ENCODE data around the gene CPN1. TPM values are rescaled to one million over a fixed set of nuclear protein-coding genes. Genes with fewer than 3 reads are reported as not detected.
"Not testable (repeated sequence)": the region's sequence is repeated elsewhere in the genome, so short reads cannot be mapped to it uniquely, and the experiment has no call there.

Gene CPN1
- total RNA-seq: not detected
- not detected for polyA plus RNA-seq
- long read RNA-seq, donor 1: 0 reads
- long read RNA-seq, donor 2: 0 reads

- Histone ChIP-seq H3K4me3 (ENCODE audit: low read length in 2 of 2) (no peak within 1 kb of the TSS), H3K4me1 (ENCODE audit: control insufficient read depth in 1 of 2, insufficient read depth in 2 of 2, low read length in 2 of 2) (no peaks in the 10 kb centered on the region), H3K9me3 (ENCODE audit: control insufficient read depth, low read length) (no peaks in the 10 kb centered on the region), H3K27ac (ENCODE audit: low read depth in 1 of 2, low read length in 2 of 2) (no peak within 1 kb of the TSS), H3K36me3 (ENCODE audit: control insufficient read depth in 1 of 2, insufficient read depth in 2 of 2, low read length in 1 of 2) (no peaks in the 10 kb centered on the region), H3K27me3 (ENCODE audit: control insufficient read depth in 1 of 2, insufficient read depth in 2 of 2, low read length in 1 of 2) (no peaks in the 10 kb centered on the region)
- no peak for DNase-seq
- intact Hi-C loops (cut with DNase I): no loop called here
- 87 to 90% methylated on average over 24 of the region's 24 CpGs for WGBS, 2 donors
- no peak for ATAC-seq (ENCODE audit: low FRiP score)
These were observed at the start of gene CPN1 for GRCh38 chr10:100081075-100082001. Gene CPN1 (minus strand): TSS chr10:100081869. CDS start chr10:100081625, 244 bp downstream.

- no peaks in the 10 kb centered on the region for H3K36me3 ChIP-seq (ENCODE audit: control insufficient read depth in 1 of 2, insufficient read depth in 2 of 2, low read length in 1 of 2)
- H3K4me3 ChIP-seq (ENCODE audit: low read length in 2 of 2): no peak overlapping the region
- H3K27ac ChIP-seq (ENCODE audit: low read depth in 1 of 2, low read length in 2 of 2): no peak overlapping the region
- H3K27me3 ChIP-seq (ENCODE audit: control insufficient read depth in 1 of 2, insufficient read depth in 2 of 2, low read length in 1 of 2): no peaks in the 10 kb centered on the region
- no peaks in the 10 kb centered on the region for H3K4me1 ChIP-seq (ENCODE audit: control insufficient read depth in 1 of 2, insufficient read depth in 2 of 2, low read length in 2 of 2)
- 63 to 68% methylated on average over 7 of the region's 7 CpGs for WGBS, 2 donors
- DNase-seq (no peak), ATAC-seq (ENCODE audit: low FRiP score) (no peak)
- peaks cover 1% of the 10 kb centered on the region for H3K9me3 ChIP-seq (ENCODE audit: control insufficient read depth, low read length)
- intact Hi-C loops (cut with DNase I): no loop called here
These were observed 49.2 kb upstream of the CPN1 start for GRCh38 chr10:100130831-100131230.

GRCh38 chr10:100129424-100129823 lies 47.8 kb upstream of the CPN1 start:
- H3K9me3 ChIP-seq (ENCODE audit: control insufficient read depth, low read length): peaks cover 1% of the 10 kb centered on the region
- ATAC-seq (ENCODE audit: low FRiP score): no peak
- H3K27me3 ChIP-seq (ENCODE audit: control insufficient read depth in 1 of 2, insufficient read depth in 2 of 2, low read length in 1 of 2): no peaks in the 10 kb centered on the region
- no peaks in the 10 kb centered on the region for H3K4me1 ChIP-seq (ENCODE audit: control insufficient read depth in 1 of 2, insufficient read depth in 2 of 2, low read length in 2 of 2)
- DNase-seq: no peak
- WGBS, 2 donors: 70 to 75% methylated on average over 9 of the region's 9 CpGs
- intact Hi-C loops (cut with DNase I): no loop called here
- H3K27ac ChIP-seq (ENCODE audit: low read depth in 1 of 2, low read length in 2 of 2): no peak overlapping the region
- H3K4me3 ChIP-seq (ENCODE audit: low read length in 2 of 2): no peak overlapping the region
- no peaks in the 10 kb centered on the region for H3K36me3 ChIP-seq (ENCODE audit: control insufficient read depth in 1 of 2, insufficient read depth in 2 of 2, low read length in 1 of 2)

- Histone ChIP-seq H3K27ac (ENCODE audit: low read depth in 1 of 2, low read length in 2 of 2) (no peak overlapping the region), H3K4me1 (ENCODE audit: control insufficient read depth in 1 of 2, insufficient read depth in 2 of 2, low read length in 2 of 2) (no peaks in the 10 kb centered on the region), H3K27me3 (ENCODE audit: control insufficient read depth in 1 of 2, insufficient read depth in 2 of 2, low read length in 1 of 2) (no peaks in the 10 kb centered on the region), H3K4me3 (ENCODE audit: low read length in 2 of 2) (no peak overlapping the region), H3K36me3 (ENCODE audit: control insufficient read depth in 1 of 2, insufficient read depth in 2 of 2, low read length in 1 of 2) (no peaks in the 10 kb centered on the region), H3K9me3 (ENCODE audit: control insufficient read depth, low read length) (peaks cover 1% of the 10 kb centered on the region)
- intact Hi-C loops (cut with DNase I): no loop called here
- DNase-seq (no peak), ATAC-seq (ENCODE audit: low FRiP score) (no peak)
- 78 to 80% methylated on average over 8 of the region's 8 CpGs for WGBS, 2 donors
These were observed 47.3 kb upstream of the CPN1 start for GRCh38 chr10:100128951-100129350.

- DNase-seq; H3K36me3 ChIP-seq (ENCODE audit: control insufficient read depth in 1 of 2, insufficient read depth in 2 of 2, low read length in 1 of 2); H3K9me3 ChIP-seq (ENCODE audit: control insufficient read depth, low read length); H3K4me3 ChIP-seq (ENCODE audit: low read length in 2 of 2); H3K27ac ChIP-seq (ENCODE audit: low read depth in 1 of 2, low read length in 2 of 2); intact Hi-C loops (cut with DNase I); ATAC-seq (ENCODE audit: low FRiP score); H3K4me1 ChIP-seq (ENCODE audit: control insufficient read depth in 1 of 2, insufficient read depth in 2 of 2, low read length in 2 of 2); H3K27me3 ChIP-seq (ENCODE audit: control insufficient read depth in 1 of 2, insufficient read depth in 2 of 2, low read length in 1 of 2): not testable (repeated sequence)
- 65 to 75% methylated on average over 2 of the region's 2 CpGs for WGBS, 2 donors
These were observed 43.7 kb upstream of the CPN1 start for GRCh38 chr10:100125335-100125734.

GRCh38 chr10:100124097-100124496 lies 42.4 kb upstream of the CPN1 start:
- Histone ChIP-seq H3K36me3 (ENCODE audit: control insufficient read depth in 1 of 2, insufficient read depth in 2 of 2, low read length in 1 of 2) (no peaks in the 10 kb centered on the region), H3K4me3 (ENCODE audit: low read length in 2 of 2) (no peak overlapping the region), H3K4me1 (ENCODE audit: control insufficient read depth in 1 of 2, insufficient read depth in 2 of 2, low read length in 2 of 2) (no peaks in the 10 kb centered on the region), H3K27me3 (ENCODE audit: control insufficient read depth in 1 of 2, insufficient read depth in 2 of 2, low read length in 1 of 2) (no peaks in the 10 kb centered on the region), H3K27ac (ENCODE audit: low read depth in 1 of 2, low read length in 2 of 2) (no peak overlapping the region), H3K9me3 (ENCODE audit: control insufficient read depth, low read length) (peaks cover 1% of the 10 kb centered on the region)
- intact Hi-C loops (cut with DNase I): no loop called here
- ATAC-seq (ENCODE audit: low FRiP score) (no peak), DNase-seq (no peak)
- WGBS, 2 donors: 87 to 90% methylated on average over 4 of the region's 4 CpGs

GRCh38 chr10:100122780-100123179 lies 41.1 kb upstream of the CPN1 start:
- H3K4me1 ChIP-seq (ENCODE audit: control insufficient read depth in 1 of 2, insufficient read depth in 2 of 2, low read length in 2 of 2): no peaks in the 10 kb centered on the region
- no peaks in the 10 kb centered on the region for H3K27me3 ChIP-seq (ENCODE audit: control insufficient read depth in 1 of 2, insufficient read depth in 2 of 2, low read length in 1 of 2)
- H3K36me3 ChIP-seq (ENCODE audit: control insufficient read depth in 1 of 2, insufficient read depth in 2 of 2, low read length in 1 of 2): no peaks in the 10 kb centered on the region
- H3K4me3 ChIP-seq (ENCODE audit: low read length in 2 of 2): no peak overlapping the region
- intact Hi-C loops (cut with DNase I): no loop called here
- DNase-seq: no peak
- ATAC-seq (ENCODE audit: low FRiP score): no peak
- no peak overlapping the region for H3K27ac ChIP-seq (ENCODE audit: low read depth in 1 of 2, low read length in 2 of 2)
- H3K9me3 ChIP-seq (ENCODE audit: control insufficient read depth, low read length): peaks cover 1% of the 10 kb centered on the region

- DNase-seq (no peak), ATAC-seq (ENCODE audit: low FRiP score) (no peak)
- Histone ChIP-seq H3K27me3 (ENCODE audit: control insufficient read depth in 1 of 2, insufficient read depth in 2 of 2, low read length in 1 of 2) (peaks cover 0 to 4% of the 10 kb centered on the region in 2 donors), H3K9me3 (ENCODE audit: control insufficient read depth, low read length) (peaks cover 2% of the 10 kb centered on the region), H3K36me3 (ENCODE audit: control insufficient read depth in 1 of 2, insufficient read depth in 2 of 2, low read length in 1 of 2) (no peaks in the 10 kb centered on the region), H3K27ac (ENCODE audit: low read depth in 1 of 2, low read length in 2 of 2) (no peak overlapping the region), H3K4me3 (ENCODE audit: low read length in 2 of 2) (no peak overlapping the region), H3K4me1 (ENCODE audit: control insufficient read depth in 1 of 2, insufficient read depth in 2 of 2, low read length in 2 of 2) (no peaks in the 10 kb centered on the region)
- 90 to 91% methylated on average over 2 of the region's 2 CpGs for WGBS, 2 donors
- intact Hi-C loops (cut with DNase I): no loop called here
These were observed 38.9 kb upstream of the CPN1 start for GRCh38 chr10:100120550-100120949.

- intact Hi-C loops (cut with DNase I): no loop called here
- no peak for ATAC-seq (ENCODE audit: low FRiP score)
- WGBS, 2 donors: 80 to 84% methylated on average over 4 of the region's 4 CpGs
These were observed 38.1 kb upstream of the CPN1 start for GRCh38 chr10:100119726-100120125.

More at GRCh38 chr10:100119726-100120125, 38.1 kb upstream of the CPN1 start:
- Histone ChIP-seq H3K27ac (ENCODE audit: low read depth in 1 of 2, low read length in 2 of 2) (no peak overlapping the region), H3K4me1 (ENCODE audit: control insufficient read depth in 1 of 2, insufficient read depth in 2 of 2, low read length in 2 of 2) (no peaks in the 10 kb centered on the region), H3K36me3 (ENCODE audit: control insufficient read depth in 1 of 2, insufficient read depth in 2 of 2, low read length in 1 of 2) (no peaks in the 10 kb centered on the region), H3K4me3 (ENCODE audit: low read length in 2 of 2) (no peak overlapping the region), H3K27me3 (ENCODE audit: control insufficient read depth in 1 of 2, insufficient read depth in 2 of 2, low read length in 1 of 2) (peaks cover 0 to 4% of the 10 kb centered on the region in 2 donors), H3K9me3 (ENCODE audit: control insufficient read depth, low read length) (peaks cover 2% of the 10 kb centered on the region)
- DNase-seq: no peak
